Measurements from ENCODE around the gene PAX8. TPM values are rescaled to one million over a fixed set of nuclear protein-coding genes. Genes with fewer than 3 reads are reported as not detected.
A peak's percentile ranks its signal among the peaks of the same experiment; 100 is the strongest.

PAX8 gene
- total and polyA plus RNA-seq, 2 of the 13 experiments (the other 11 are each of a cell fraction or from before 2014, with no cell fraction given), result 1.5 to 8.8 TPM

GRCh38 chr2:113217455-113218282 is 61.1 kb downstream of the PAX8 start:
- Histone ChIP-seq H3K9ac (ENCODE audit: insufficient read depth, low read depth, low read length) (peak overlapping the region; percentile 92), H3K4me2 (ENCODE audit: low read depth, low read length) (peak overlapping the region; percentile 97), H4K20me1 (ENCODE audit: insufficient read depth, low read length) (no peaks in the 10 kb centered on the region), H3K36me3 (replicated peaks in 1 of 2; ENCODE audit: control insufficient read depth in 1 of 2, insufficient read depth in 2 of 2, low read length in 2 of 2) (no peaks in the 10 kb centered on the region), H3K79me2 (ENCODE audit: insufficient read depth, low read length) (no peaks in the 10 kb centered on the region), H3K9me3 (ENCODE audit: low read length) (no peaks in the 10 kb centered on the region), H3K27ac (ENCODE audit: extremely low read length, insufficient read depth, low read length) (peak overlapping the region; percentile 97), H3K27me3 (ENCODE audit: control insufficient read depth in 1 of 2, insufficient read depth in 2 of 2, low read length in 2 of 2) (no peaks in the 10 kb centered on the region; a peak in 1 of 5 replicates), H3K4me1 (ENCODE audit: insufficient read depth, low read length) (peaks cover 93% of the 10 kb centered on the region), H3K4me3 (replicated peaks in 1 of 3; ENCODE audit: insufficient read depth in 1 of 3, low read depth in 2 of 3, low read length in 3 of 3) (peak overlapping the region; percentile 0 to 70 (median 32); a peak in 4 of 6 replicates), H2AFZ (ENCODE audit: low read length) (no peak overlapping the region)
- ChIA-PET POLR2A (interaction anchor here (1.0 to 2.2 kb wide), 12 partner anchors 9 to 91 kb away, joined by 3 to 14 read pairs (median 4); no protein-coding TSS in a partner anchor), CTCF (ENCODE audit: low intra/inter-chr PET ratio, low total read pairs) (no interaction called here)
- in situ Hi-C loops (cut with HindIII; ENCODE audit: extremely low pct_ligation_motif_present, low pct_unique_long_range_greater_than_20kb), result no loop called here
- peak; percentile 34 for ATAC-seq
- FAIRE-seq, result no peak
- DNase-seq (ENCODE audit: low spot score), result peak; percentile 51
- no TSS peak for BruUV-seq (replicated peaks)
- intact Hi-C loops (cut with micrococcal nuclease; ENCODE audit: unreplicated experiment), result loop anchor here (2.0 to 5.0 kb wide), 3 partner anchors 15 to 65 kb away; no protein-coding TSS in a partner anchor
- WGBS (ENCODE audit: low lambda C conversion rate), result 43% methylated on average over 14 of the region's 15 CpGs
- TF ChIP-seq ZNF138 (CRISPR knock-in tag; IDR thresholded peaks at IDR 0.05; ENCODE audit: low read depth), result 0 out of 2 replicates have a peak, but pooled peaks have one; percentile 26
- 0 out of 2 replicates have a peak, but pooled peaks have one; percentile 27 for TF ChIP-seq BRD4 (CRISPR knock-in tag; IDR thresholded peaks at IDR 0.05)
- TF ChIP-seq, protein P1, sequence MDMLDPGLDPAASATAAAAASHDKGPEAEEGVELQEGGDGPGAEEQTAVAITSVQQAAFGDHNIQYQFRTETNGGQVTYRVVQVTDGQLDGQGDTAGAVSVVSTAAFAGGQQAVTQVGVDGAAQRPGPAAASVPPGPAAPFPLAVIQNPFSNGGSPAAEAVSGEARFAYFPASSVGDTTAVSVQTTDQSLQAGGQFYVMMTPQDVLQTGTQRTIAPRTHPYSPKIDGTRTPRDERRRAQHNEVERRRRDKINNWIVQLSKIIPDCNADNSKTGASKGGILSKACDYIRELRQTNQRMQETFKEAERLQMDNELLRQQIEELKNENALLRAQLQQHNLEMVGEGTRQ (IDR thresholded peaks at IDR 0.05; ENCODE audit: low read depth, low read length), result peak; percentile 37; the same call in 1 of the 2 replicates
- TF ChIP-seq, protein P1 (CRISPR knock-in tag; IDR thresholded peaks at IDR 0.05; ENCODE audit: borderline replicate concordance), result no peak; the same call in 1 of the 2 replicates
- no peak for TF ChIP-seq YEATS4 (CRISPR knock-in tag; IDR thresholded peaks at IDR 0.05; ENCODE audit: borderline replicate concordance)
- no peak for TF ChIP-seq ZFP82 (CRISPR knock-in tag; IDR thresholded peaks at IDR 0.05; ENCODE audit: borderline replicate concordance)
- TF ChIP-seq, protein P2, sequence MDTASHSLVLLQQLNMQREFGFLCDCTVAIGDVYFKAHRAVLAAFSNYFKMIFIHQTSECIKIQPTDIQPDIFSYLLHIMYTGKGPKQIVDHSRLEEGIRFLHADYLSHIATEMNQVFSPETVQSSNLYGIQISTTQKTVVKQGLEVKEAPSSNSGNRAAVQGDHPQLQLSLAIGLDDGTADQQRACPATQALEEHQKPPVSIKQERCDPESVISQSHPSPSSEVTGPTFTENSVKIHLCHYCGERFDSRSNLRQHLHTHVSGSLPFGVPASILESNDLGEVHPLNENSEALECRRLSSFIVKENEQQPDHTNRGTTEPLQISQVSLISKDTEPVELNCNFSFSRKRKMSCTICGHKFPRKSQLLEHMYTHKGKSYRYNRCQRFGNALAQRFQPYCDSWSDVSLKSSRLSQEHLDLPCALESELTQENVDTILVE (CRISPR knock-in tag; IDR thresholded peaks at IDR 0.05), result no peak
- TF ChIP-seq, protein P3, sequence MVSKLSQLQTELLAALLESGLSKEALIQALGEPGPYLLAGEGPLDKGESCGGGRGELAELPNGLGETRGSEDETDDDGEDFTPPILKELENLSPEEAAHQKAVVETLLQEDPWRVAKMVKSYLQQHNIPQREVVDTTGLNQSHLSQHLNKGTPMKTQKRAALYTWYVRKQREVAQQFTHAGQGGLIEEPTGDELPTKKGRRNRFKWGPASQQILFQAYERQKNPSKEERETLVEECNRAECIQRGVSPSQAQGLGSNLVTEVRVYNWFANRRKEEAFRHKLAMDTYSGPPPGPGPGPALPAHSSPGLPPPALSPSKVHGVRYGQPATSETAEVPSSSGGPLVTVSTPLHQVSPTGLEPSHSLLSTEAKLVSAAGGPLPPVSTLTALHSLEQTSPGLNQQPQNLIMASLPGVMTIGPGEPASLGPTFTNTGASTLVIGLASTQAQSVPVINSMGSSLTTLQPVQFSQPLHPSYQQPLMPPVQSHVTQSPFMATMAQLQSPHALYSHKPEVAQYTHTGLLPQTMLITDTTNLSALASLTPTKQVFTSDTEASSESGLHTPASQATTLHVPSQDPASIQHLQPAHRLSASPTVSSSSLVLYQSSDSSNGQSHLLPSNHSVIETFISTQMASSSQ (IDR thresholded peaks at IDR 0.05; ENCODE audit: low read depth), result no peak
- TF ChIP-seq, protein P3 (CRISPR knock-in tag; IDR thresholded peaks at IDR 0.05; ENCODE audit: borderline replicate concordance), result peak; percentile 34
- TF ChIP-seq HMGXB4 (CRISPR knock-in tag; IDR thresholded peaks at IDR 0.05; ENCODE audit: borderline replicate concordance in 1 of 2, low read depth in 1 of 2), result peak in 1 of 2 experiments; percentile 14; a peak in 1 of 4 replicates
- peak; percentile 54 for TF ChIP-seq ZNF292 (CRISPR knock-in tag; IDR thresholded peaks at IDR 0.05; ENCODE audit: borderline replicate concordance, low read depth)
